Measurements from ENCODE around the gene GLCCI1. TPM values are rescaled to one million over a fixed set of nuclear protein-coding genes. Genes with fewer than 3 reads are reported as not detected.

The GLCCI1 gene
- total and polyA plus RNA-seq, 2 donors (not counting 3 experiments of a cell fraction or from before 2014, with no cell fraction given) = 2.3 to 5.6 TPM

DNA sequence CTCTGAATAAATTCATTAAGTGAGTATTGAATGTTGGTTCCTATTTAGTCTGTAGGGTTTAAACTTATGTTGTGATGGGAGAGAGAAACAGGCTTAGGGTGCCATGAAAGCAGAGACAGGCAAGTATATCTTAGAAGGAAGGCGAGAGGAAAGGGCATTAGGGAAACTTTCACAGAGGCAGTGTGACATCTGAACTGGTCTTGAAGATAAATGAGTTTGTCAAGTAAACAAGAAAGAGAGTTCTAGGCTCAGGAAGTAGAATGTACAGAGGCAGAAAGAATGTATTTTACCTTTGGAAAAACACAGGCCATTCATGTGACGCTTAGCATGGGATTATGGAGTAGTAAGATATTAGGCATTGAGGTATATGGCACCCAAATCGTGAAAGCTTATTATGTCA is 34.5 kb downstream of the GLCCI1 start:
- no peak overlapping the region for H3K4me3 ChIP-seq (replicated peaks in 1 of 3; ENCODE audit: insufficient read depth in 1 of 3, low read depth in 1 of 3, low read length in 3 of 3)
- no peaks in the 10 kb centered on the region for H3K9me1 ChIP-seq (replicated peaks; ENCODE audit: control insufficient read depth, extremely low read depth, insufficient read depth, low read length)
- DNase-seq (ENCODE audit: low read depth, low spot score) (no peak), FAIRE-seq (no peak)
- no peak overlapping the region for H3K9ac ChIP-seq (replicated peaks; ENCODE audit: extremely low read depth, insufficient read depth, low read length)
- H3K27ac ChIP-seq (ENCODE audit: insufficient read depth, low read depth, low read length) = no peak overlapping the region
- POLR2A ChIA-PET = no interaction called here
- no peak overlapping the region for H3K4me2 ChIP-seq (ENCODE audit: insufficient read depth, low read length)
- intact Hi-C loops (cut with micrococcal nuclease) = no loop called here
- no peaks in the 10 kb centered on the region for H3K4me1 ChIP-seq (ENCODE audit: control insufficient read depth, extremely low read depth, insufficient read depth, low read length)
- TF ChIP-seq JUN (IDR thresholded peaks at IDR 0.05; ENCODE audit: borderline replicate concordance, insufficient read depth, insufficient read length, low read depth) (no peak), EZH2 (IDR thresholded peaks at IDR 0.05; ENCODE audit: borderline replicate concordance, low read depth, low read length, severe bottlenecking) (no peak), FOS (IDR thresholded peaks at IDR 0.05; ENCODE audit: borderline replicate concordance, insufficient read depth, low read length) (no peak), POLR2A (IDR thresholded peaks at IDR 0.05; ENCODE audit: low read depth, low read length) (no peak), MYC (IDR thresholded peaks at IDR 0.05; ENCODE audit: low read depth, low read length) (no peak), POLR2AphosphoS5 (IDR thresholded peaks at IDR 0.05; ENCODE audit: insufficient read depth, low read depth, low read length) (no peak), GATA2 (IDR thresholded peaks at IDR 0.05; ENCODE audit: insufficient read depth, insufficient read length, low read depth, low read length) (no peak)
- TF ChIP-seq, protein P1, sequence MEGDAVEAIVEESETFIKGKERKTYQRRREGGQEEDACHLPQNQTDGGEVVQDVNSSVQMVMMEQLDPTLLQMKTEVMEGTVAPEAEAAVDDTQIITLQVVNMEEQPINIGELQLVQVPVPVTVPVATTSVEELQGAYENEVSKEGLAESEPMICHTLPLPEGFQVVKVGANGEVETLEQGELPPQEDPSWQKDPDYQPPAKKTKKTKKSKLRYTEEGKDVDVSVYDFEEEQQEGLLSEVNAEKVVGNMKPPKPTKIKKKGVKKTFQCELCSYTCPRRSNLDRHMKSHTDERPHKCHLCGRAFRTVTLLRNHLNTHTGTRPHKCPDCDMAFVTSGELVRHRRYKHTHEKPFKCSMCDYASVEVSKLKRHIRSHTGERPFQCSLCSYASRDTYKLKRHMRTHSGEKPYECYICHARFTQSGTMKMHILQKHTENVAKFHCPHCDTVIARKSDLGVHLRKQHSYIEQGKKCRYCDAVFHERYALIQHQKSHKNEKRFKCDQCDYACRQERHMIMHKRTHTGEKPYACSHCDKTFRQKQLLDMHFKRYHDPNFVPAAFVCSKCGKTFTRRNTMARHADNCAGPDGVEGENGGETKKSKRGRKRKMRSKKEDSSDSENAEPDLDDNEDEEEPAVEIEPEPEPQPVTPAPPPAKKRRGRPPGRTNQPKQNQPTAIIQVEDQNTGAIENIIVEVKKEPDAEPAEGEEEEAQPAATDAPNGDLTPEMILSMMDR (IDR thresholded peaks at IDR 0.05; ENCODE audit: extremely low read depth in 1 of 2, insufficient read depth in 1 of 2, low read depth in 1 of 2, low read length in 2 of 2) = no peak
- TF ChIP-seq, protein P2, sequence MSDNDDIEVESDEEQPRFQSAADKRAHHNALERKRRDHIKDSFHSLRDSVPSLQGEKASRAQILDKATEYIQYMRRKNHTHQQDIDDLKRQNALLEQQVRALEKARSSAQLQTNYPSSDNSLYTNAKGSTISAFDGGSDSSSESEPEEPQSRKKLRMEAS (IDR thresholded peaks at IDR 0.05; ENCODE audit: insufficient read depth, insufficient read length) = no peak
- no peaks in the 10 kb centered on the region for H4K20me1 ChIP-seq (replicated peaks; ENCODE audit: control insufficient read depth, extremely low read depth, insufficient read depth, low read length)
- H3K9me3 ChIP-seq (replicated peaks; ENCODE audit: control insufficient read depth, insufficient read depth, low read length) = no peaks in the 10 kb centered on the region
- no peak overlapping the region for H2AFZ ChIP-seq (ENCODE audit: low read depth, low read length)
- CTCF ChIA-PET = no interaction called here
- dilution Hi-C loops (cut with MboI; ENCODE audit: extremely low pct_ligation_motif_present, low sequenced_read_pairs) = no loop called here
- H3K36me3 ChIP-seq (ENCODE audit: control insufficient read depth in 2 of 2, extremely low read depth in 1 of 2, insufficient read depth in 2 of 2, low read length in 2 of 2) = no peaks in the 10 kb centered on the region
- BruUV-seq (replicated peaks) = no TSS peak
- H3K27me3 ChIP-seq (ENCODE audit: control insufficient read depth in 2 of 2, insufficient read depth in 2 of 2, low read length in 2 of 2) = no peaks in the 10 kb centered on the region
- no peaks in the 10 kb centered on the region for H3K79me2 ChIP-seq (ENCODE audit: control insufficient read depth, insufficient read depth, low read length)
